Smooth muscle cell (in vitro differentiated cells): Measurements from ENCODE around the gene COA3. TPM values are rescaled to one million over a fixed set of nuclear protein-coding genes. Genes with fewer than 3 reads are reported as not detected.

Source experiments
- DNase-seq: peaks from one replicate; lab custom pipeline; 2025; ENCODE audit not compliant: unreplicated experiment; lab: John Stamatoyannopoulos, UW
- H2AFZ ChIP-seq: fragments of 200-600 bp; sonication (generic); 2 replicates; pipeline ENCODE4 v1.6.0; 2016; ENCODE audit warnings: antibody characterized with exemption, low read depth, mild to moderate bottlenecking
- H3F3A ChIP-seq: fragments of 200-600 bp; sonication (generic); 2 replicates; pipeline ENCODE4 v1.6.0; 2017; ENCODE audit warnings: antibody characterized with exemption, low read depth
- H3K27ac ChIP-seq: fragments of 200-600 bp; sonication (generic); 2 replicates; pipeline ENCODE4 v1.5.1; 2016; ENCODE audit warnings: low read depth, mild to moderate bottlenecking
- H3K27me3 ChIP-seq: fragments of 200-600 bp; sonication (generic); 2 replicates; pipeline ENCODE4 v1.6.1; 2016; ENCODE audit warnings: low read depth, mild to moderate bottlenecking
- H3K36me3 ChIP-seq: fragments of 200-600 bp; sonication (generic); 2 replicates; pipeline ENCODE4 v1.5.1; 2016; ENCODE audit warnings: low read depth
- H3K4me1 ChIP-seq: fragments of 200-600 bp; sonication (generic); 2 replicates; pipeline ENCODE4 v1.5.1; 2016; ENCODE audit warnings: low read depth
- H3K4me2 ChIP-seq: fragments of 200-600 bp; sonication (generic); 2 replicates; pipeline ENCODE4 v1.6.0; 2016; ENCODE audit warnings: mild to moderate bottlenecking
- H3K4me3 ChIP-seq: fragments of 200-600 bp; sonication (generic); 2 replicates; pipeline ENCODE4 v1.5.1; 2016; ENCODE audit warnings: mild to moderate bottlenecking
- H3K79me2 ChIP-seq: fragments of 200-600 bp; sonication (generic); 2 replicates; pipeline ENCODE4 v1.6.0; 2016; ENCODE audit warnings: low read depth, mild to moderate bottlenecking
- H3K9ac ChIP-seq: fragments of 200-600 bp; sonication (generic); 2 replicates; pipeline ENCODE4 v1.6.0; 2016; ENCODE audit warnings: low read depth
- H3K9me3 ChIP-seq: fragments of 200-600 bp; sonication (generic); replicated peaks from 2 replicates; pipeline ENCODE4 v1.5.1; 2016; ENCODE audit warnings: low read depth
- H4K20me1 ChIP-seq: fragments of 200-600 bp; sonication (generic); 2 replicates; pipeline ENCODE4 v1.6.0; 2016; ENCODE audit warnings: low read depth
- WGBS: methylation state at CpG from one replicate; pipeline ENCODE4 v1.1.7; 2016; ENCODE audit warnings: low lambda C conversion rate; 5-methylcytosine and 5-hydroxymethylcytosine counted together
- polyA plus RNA-seq: library from polyadenylated mRNA; unstranded; fragments of >200 nt; fragmentation: Nextera tagmentation; extraction: Ambion mirVana; gene quantifications from 2 replicates; pipeline ENCODE4 v1.2.1, GENCODE V29; 2016
- total RNA-seq: library from RNA; depleted of rRNA; stranded (reverse); fragments of >200 nt; gene quantifications from 2 replicates; pipeline ENCODE4 v1.2.3, GENCODE V29; 2014
- TF ChIP-seq, protein P1 (sequence below): fragments of 200-600 bp; sonication (generic); IDR thresholded peaks from 2 replicates; pipeline ENCODE4 v1.5.1; 2017; ENCODE audit warnings: borderline replicate concordance, mild to moderate bottlenecking, antibody characterized with exemption; ENCODE audit not compliant: insufficient read depth, poor library complexity, severe bottlenecking

The COA3 gene
- total and polyA plus RNA-seq, 2 experiments from 2014 or later: 106 to 127 TPM

DNA sequence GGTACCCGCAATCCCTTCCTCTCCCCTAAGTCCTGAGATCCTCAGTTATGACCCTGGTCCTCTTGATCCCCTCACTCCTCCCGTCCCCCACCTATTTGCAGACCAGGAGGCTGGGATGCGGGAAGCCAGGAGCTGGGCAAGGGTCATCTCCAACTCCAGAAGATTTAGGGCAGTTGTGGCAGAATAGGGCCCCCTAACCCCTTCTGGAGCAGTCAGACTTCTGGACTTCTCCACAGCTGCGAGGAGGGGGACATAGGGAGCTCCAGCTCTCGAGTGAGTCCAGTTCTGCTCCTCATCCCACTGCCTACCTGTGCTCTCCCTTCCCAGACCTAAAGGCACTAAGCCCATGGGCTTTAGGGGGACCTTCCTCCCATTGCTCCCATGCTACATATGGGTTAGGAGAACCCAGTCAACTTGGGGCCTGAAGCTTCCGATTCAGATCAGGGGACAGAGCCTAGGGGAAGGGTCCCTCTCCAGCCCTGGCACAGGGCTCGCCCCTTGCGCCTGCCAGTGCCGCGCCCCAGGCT is 16.8 kb downstream of the COA3 start:
- no peak overlapping the region for H3K9ac ChIP-seq
- no peak overlapping the region for H3K4me2 ChIP-seq
- WGBS: 91% methylated on average over 10 of the region's 10 CpGs
- peaks cover 4% of the 10 kb centered on the region for H3F3A ChIP-seq
- TF ChIP-seq, protein P1, sequence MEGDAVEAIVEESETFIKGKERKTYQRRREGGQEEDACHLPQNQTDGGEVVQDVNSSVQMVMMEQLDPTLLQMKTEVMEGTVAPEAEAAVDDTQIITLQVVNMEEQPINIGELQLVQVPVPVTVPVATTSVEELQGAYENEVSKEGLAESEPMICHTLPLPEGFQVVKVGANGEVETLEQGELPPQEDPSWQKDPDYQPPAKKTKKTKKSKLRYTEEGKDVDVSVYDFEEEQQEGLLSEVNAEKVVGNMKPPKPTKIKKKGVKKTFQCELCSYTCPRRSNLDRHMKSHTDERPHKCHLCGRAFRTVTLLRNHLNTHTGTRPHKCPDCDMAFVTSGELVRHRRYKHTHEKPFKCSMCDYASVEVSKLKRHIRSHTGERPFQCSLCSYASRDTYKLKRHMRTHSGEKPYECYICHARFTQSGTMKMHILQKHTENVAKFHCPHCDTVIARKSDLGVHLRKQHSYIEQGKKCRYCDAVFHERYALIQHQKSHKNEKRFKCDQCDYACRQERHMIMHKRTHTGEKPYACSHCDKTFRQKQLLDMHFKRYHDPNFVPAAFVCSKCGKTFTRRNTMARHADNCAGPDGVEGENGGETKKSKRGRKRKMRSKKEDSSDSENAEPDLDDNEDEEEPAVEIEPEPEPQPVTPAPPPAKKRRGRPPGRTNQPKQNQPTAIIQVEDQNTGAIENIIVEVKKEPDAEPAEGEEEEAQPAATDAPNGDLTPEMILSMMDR: no peak
- no peak for DNase-seq
- no peaks in the 10 kb centered on the region for H3K36me3 ChIP-seq
- peaks cover 28% of the 10 kb centered on the region for H3K27me3 ChIP-seq
- H4K20me1 ChIP-seq: no peaks in the 10 kb centered on the region
- H3K27ac ChIP-seq: no peak overlapping the region
- H3K79me2 ChIP-seq: no peaks in the 10 kb centered on the region
- H3K4me3 ChIP-seq: no peak overlapping the region
- no peak overlapping the region for H2AFZ ChIP-seq
- H3K9me3 ChIP-seq: no peaks in the 10 kb centered on the region
- H3K4me1 ChIP-seq: no peaks in the 10 kb centered on the region

DNA sequence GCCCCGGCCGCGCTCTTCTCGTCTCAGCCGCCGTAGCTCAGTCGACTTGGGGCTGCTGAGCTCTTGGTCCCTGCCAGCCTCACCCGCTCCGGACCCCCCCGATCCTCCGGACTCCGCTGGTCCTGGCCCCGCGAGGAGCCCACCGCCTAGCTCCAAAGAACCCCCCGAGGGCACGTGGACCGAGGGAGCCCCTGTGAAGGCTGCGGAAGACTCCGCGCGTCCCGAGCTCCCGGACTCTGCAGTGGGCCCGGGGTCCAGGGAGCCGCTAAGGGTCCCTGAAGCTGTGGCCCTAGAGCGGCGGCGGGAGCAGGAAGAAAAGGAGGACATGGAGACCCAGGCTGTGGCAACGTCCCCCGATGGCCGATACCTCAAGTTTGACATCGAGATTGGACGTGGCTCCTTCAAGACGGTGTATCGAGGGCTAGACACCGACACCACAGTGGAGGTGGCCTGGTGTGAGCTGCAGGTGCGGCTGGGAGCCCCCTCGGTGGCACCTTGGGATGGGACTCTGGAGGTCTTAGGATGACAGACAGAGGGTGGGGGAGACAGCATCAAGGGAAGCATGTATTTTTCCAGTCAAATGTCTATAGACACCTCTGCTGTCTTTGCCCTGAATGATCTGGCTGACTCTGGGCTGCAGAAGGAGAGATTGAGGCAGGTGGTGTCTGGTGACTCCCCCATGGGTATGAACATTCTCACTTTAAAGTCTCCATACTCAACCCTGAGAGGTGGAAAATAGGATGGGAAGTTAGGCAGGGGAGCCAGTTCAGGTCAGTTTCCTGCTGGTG is 17.5 kb downstream of the COA3 start:
- Histone ChIP-seq H3K27ac (no peak overlapping the region), H3K4me2 (peak overlapping the region; percentile 94)

DNA sequence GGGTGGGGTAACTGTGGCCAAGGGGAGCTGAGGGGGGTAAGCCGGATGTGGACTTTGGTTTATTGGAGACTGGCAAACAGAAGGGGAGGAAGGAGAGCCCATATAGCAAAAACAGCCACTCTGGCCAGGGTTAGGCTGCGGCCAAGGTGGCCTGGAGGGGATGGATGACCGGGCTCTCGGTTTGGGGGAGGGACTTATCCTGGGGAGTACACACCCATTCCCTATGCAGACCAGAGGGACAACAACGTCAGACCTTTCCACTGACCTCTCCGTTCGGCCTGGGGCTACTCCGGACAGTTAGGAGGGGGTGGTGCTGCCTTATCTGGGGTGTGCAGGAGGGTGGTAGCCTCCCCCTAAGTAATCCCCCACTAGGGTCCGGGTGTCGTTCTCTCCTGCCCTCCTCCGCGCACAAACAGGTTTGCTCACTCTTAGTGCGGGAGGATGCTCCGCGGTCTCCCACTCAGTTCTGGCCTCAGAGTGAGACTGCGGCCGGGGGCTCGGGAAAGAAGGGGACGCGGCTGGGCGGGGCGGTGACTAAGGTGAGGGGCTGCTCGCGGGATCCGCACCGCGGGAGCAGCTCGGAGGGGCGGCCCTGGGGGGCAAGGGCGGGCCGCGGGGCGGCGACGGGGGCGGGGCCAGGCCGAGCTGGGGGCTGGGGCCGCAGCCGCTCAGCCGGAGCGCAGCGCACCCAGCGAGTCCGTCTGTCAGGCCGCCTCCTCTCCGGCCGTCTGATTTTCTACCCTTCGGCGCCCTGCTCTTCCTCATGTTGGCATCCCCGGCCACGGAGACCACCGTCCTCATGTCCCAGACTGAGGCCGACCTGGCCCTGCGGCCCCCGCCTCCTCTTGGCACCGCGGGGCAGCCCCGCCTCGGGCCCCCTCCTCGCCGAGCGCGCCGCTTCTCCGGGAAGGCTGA is 18.3 kb downstream of the COA3 start, which contains the start of gene WNK4:
WNK4 (plus strand) TSS at position 675 of the 915 bp plus-strand sequence; CDS start at position 764, 89 bp downstream.
- Histone ChIP-seq H3K27me3 (peaks cover 28% of the 10 kb centered on the region), H3K4me3 (peak within 1 kb of the TSS; percentile 60), H3K4me2 (peak within 1 kb of the TSS; percentile 94), H2AFZ (peak within 1 kb of the TSS; percentile 37), H3K9ac (no peak within 1 kb of the TSS), H3K79me2 (no peaks in the 10 kb centered on the region), H3F3A (peaks cover 4% of the 10 kb centered on the region), H3K4me1 (no peaks in the 10 kb centered on the region), H4K20me1 (no peaks in the 10 kb centered on the region), H3K9me3 (no peaks in the 10 kb centered on the region), H3K27ac (no peak within 1 kb of the TSS), H3K36me3 (no peaks in the 10 kb centered on the region)
- WGBS: 6% methylated on average over 23 of the region's 65 CpGs
- no peak for DNase-seq
- TF ChIP-seq, protein P1: no peak

More for the DNA sequence above, 17.5 kb downstream of the COA3 start:
- no peak for DNase-seq
- H3K36me3 ChIP-seq: no peaks in the 10 kb centered on the region
- H3F3A ChIP-seq: peaks cover 4% of the 10 kb centered on the region
- peaks cover 28% of the 10 kb centered on the region for H3K27me3 ChIP-seq
- WGBS: 12% methylated on average over 39 of the region's 39 CpGs
- TF ChIP-seq, protein P1: no peak
- no peaks in the 10 kb centered on the region for H3K79me2 ChIP-seq
- H3K9me3 ChIP-seq: no peaks in the 10 kb centered on the region
- peak overlapping the region; percentile 60 for H3K4me3 ChIP-seq
- H2AFZ ChIP-seq: peak overlapping the region; percentile 37
- no peaks in the 10 kb centered on the region for H3K4me1 ChIP-seq
- H4K20me1 ChIP-seq: no peaks in the 10 kb centered on the region
- no peak overlapping the region for H3K9ac ChIP-seq
